ENCODE results near the gene MSANTD3. TPM values are rescaled to one million over a fixed set of nuclear protein-coding genes. Genes with fewer than 3 reads are reported as not detected.

Gene MSANTD3
- total RNA-seq, 1 experiment from 2014 or later, result 86.9 TPM

GRCh38 chr9:100468041-100468440, 41.1 kb downstream of the MSANTD3 start:
- no peak overlapping the region for H3K4me3 ChIP-seq (ENCODE audit: low read length)
- H4K20me1 ChIP-seq (ENCODE audit: low read length), result no peaks in the 10 kb centered on the region
- no peaks in the 10 kb centered on the region for H3F3A ChIP-seq (ENCODE audit: low read length, unreplicated experiment)
- no peak for ATAC-seq
- no peaks in the 10 kb centered on the region for H3K9me3 ChIP-seq (ENCODE audit: low read length)
- no peak for DNase-seq
- H2AFZ ChIP-seq (ENCODE audit: low read length), result no peak overlapping the region
- no TSS peak for BruUV-seq (replicated peaks)
- no peak overlapping the region for H3K9ac ChIP-seq (ENCODE audit: low read length)
- no peaks in the 10 kb centered on the region for H3K4me1 ChIP-seq (ENCODE audit: insufficient read depth, low read length)
- no peaks in the 10 kb centered on the region for H3K9me2 ChIP-seq (replicated peaks; ENCODE audit: low read length)
- ChIA-PET CTCF (no interaction called here), POLR2A (ENCODE audit: unreplicated experiment) (no interaction called here)
- H3K79me2 ChIP-seq (ENCODE audit: low read length), result no peaks in the 10 kb centered on the region
- intact Hi-C loops (cut with micrococcal nuclease), result no loop called here
- no peaks in the 10 kb centered on the region for H3K27me3 ChIP-seq (ENCODE audit: low read length)
- H3K36me3 ChIP-seq (ENCODE audit: low read depth, low read length), result no peaks in the 10 kb centered on the region
- no peak overlapping the region for H3K4me2 ChIP-seq (ENCODE audit: low read length)
- TF ChIP-seq EZH2phosphoT487 (IDR thresholded peaks at IDR 0.05; ENCODE audit: borderline replicate concordance, low read length) (no peak), EZH2 (IDR thresholded peaks at IDR 0.05; ENCODE audit: low read length, unreplicated experiment) (no peak), CTCF (conservative IDR thresholded peaks at IDR 0.05; ENCODE audit: low read depth, low read length) (no peak)
- no peak overlapping the region for H3K27ac ChIP-seq (ENCODE audit: low read length)

GRCh38 chr9:100472268-100472667, 45.3 kb downstream of the MSANTD3 start:
- H3K9me3 ChIP-seq (ENCODE audit: low read length), result no peaks in the 10 kb centered on the region
- no peak overlapping the region for H3K27ac ChIP-seq (ENCODE audit: low read length)
- DNase-seq (no peak), ATAC-seq (no peak)
- no peaks in the 10 kb centered on the region for H3K4me1 ChIP-seq (ENCODE audit: insufficient read depth, low read length)
- H3F3A ChIP-seq (ENCODE audit: low read length, unreplicated experiment), result no peaks in the 10 kb centered on the region
- H3K4me2 ChIP-seq (ENCODE audit: low read length), result no peak overlapping the region
- no peak overlapping the region for H3K9ac ChIP-seq (ENCODE audit: low read length)
- BruUV-seq (replicated peaks), result no TSS peak
- no peaks in the 10 kb centered on the region for H3K9me2 ChIP-seq (replicated peaks; ENCODE audit: low read length)
- H3K27me3 ChIP-seq (ENCODE audit: low read length), result no peaks in the 10 kb centered on the region
- CTCF ChIA-PET, result interaction anchor here (0.7 kb wide), 1 partner anchor 43 kb away, joined by 3 read pairs; no protein-coding TSS in a partner anchor
- intact Hi-C loops (cut with micrococcal nuclease), result no loop called here
- POLR2A ChIA-PET (ENCODE audit: unreplicated experiment), result no interaction called here
- no peaks in the 10 kb centered on the region for H3K79me2 ChIP-seq (ENCODE audit: low read length)
- no peaks in the 10 kb centered on the region for H4K20me1 ChIP-seq (ENCODE audit: low read length)
- H3K36me3 ChIP-seq (ENCODE audit: low read depth, low read length), result no peaks in the 10 kb centered on the region
- TF ChIP-seq EZH2phosphoT487 (IDR thresholded peaks at IDR 0.05; ENCODE audit: borderline replicate concordance, low read length) (no peak), EZH2 (IDR thresholded peaks at IDR 0.05; ENCODE audit: low read length, unreplicated experiment) (no peak), CTCF (conservative IDR thresholded peaks at IDR 0.05; ENCODE audit: low read depth, low read length) (no peak)
- H3K4me3 ChIP-seq (ENCODE audit: low read length), result no peak overlapping the region
- H2AFZ ChIP-seq (ENCODE audit: low read length), result no peak overlapping the region

- intact Hi-C loops (cut with micrococcal nuclease), result no loop called here
- CTCF ChIA-PET, result interaction anchor here (0.5 to 0.7 kb wide), 4 partner anchors 44 to 179 kb away, joined by 3 to 5 read pairs (median 3); no protein-coding TSS in a partner anchor
Observed at GRCh38 chr9:100472788-100473275, 45.9 kb downstream of the MSANTD3 start, which contains the start of gene TMEFF1. TMEFF1 (plus strand) TSS chr9:100473149; CDS start chr9:100473545, 396 bp downstream.

More at GRCh38 chr9:100472788-100473275, 45.9 kb downstream of the MSANTD3 start, which contains the start of gene TMEFF1:
- Histone ChIP-seq H2AFZ (ENCODE audit: low read length) (peak within 1 kb of the TSS; percentile 90), H3K9ac (ENCODE audit: low read length) (no peak within 1 kb of the TSS), H3K27me3 (ENCODE audit: low read length) (no peaks in the 10 kb centered on the region), H3K27ac (ENCODE audit: low read length) (no peak within 1 kb of the TSS), H3K4me3 (ENCODE audit: low read length) (peak within 1 kb of the TSS; percentile 72), H4K20me1 (ENCODE audit: low read length) (no peaks in the 10 kb centered on the region), H3K4me1 (ENCODE audit: insufficient read depth, low read length) (no peaks in the 10 kb centered on the region), H3K36me3 (ENCODE audit: low read depth, low read length) (no peaks in the 10 kb centered on the region), H3K9me3 (ENCODE audit: low read length) (no peaks in the 10 kb centered on the region), H3K79me2 (ENCODE audit: low read length) (no peaks in the 10 kb centered on the region), H3F3A (ENCODE audit: low read length, unreplicated experiment) (no peaks in the 10 kb centered on the region), H3K4me2 (ENCODE audit: low read length) (peak within 1 kb of the TSS; percentile 85), H3K9me2 (replicated peaks; ENCODE audit: low read length) (no peaks in the 10 kb centered on the region)
- BruUV-seq (replicated peaks), result no TSS peak
- DNase-seq, result peak; percentile 18
- no peak for TF ChIP-seq EZH2phosphoT487 (IDR thresholded peaks at IDR 0.05; ENCODE audit: borderline replicate concordance, low read length)
- TF ChIP-seq CTCF (conservative IDR thresholded peaks at IDR 0.05; ENCODE audit: low read depth, low read length), result no peak
- no peak for TF ChIP-seq EZH2 (IDR thresholded peaks at IDR 0.05; ENCODE audit: low read length, unreplicated experiment)
- peak; percentile 62 for ATAC-seq
- POLR2A ChIA-PET (ENCODE audit: unreplicated experiment), result no interaction called here
